ENCODE results near the gene CACHD1.

DNA sequence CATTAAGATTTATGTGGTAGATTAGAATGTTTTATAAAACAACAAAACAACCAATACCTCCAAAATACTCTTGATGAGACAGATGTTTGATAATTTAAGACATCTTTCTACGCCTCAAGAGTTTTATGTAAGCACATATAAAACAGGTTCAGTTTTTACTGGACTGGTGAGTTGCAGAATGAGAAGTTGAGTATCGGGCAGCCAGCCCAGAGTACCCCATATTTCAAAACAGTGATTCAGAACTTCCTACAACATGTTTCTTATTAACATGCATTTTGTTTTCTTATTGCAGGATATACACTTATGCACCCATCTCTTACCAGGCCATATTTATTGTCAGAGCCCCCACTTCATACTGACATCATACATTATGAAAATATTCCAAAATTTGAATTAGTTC is 183.5 kb downstream of the CACHD1 start:
- no peak for TF ChIP-seq TCF12 (IDR thresholded peaks at IDR 0.05)
- TF ChIP-seq FOXJ3 (CRISPR knock-in tag; IDR thresholded peaks at IDR 0.05) = no peak
- TF ChIP-seq CHD2 (IDR thresholded peaks at IDR 0.05; ENCODE audit: low read length, partially characterized antibody) = no peak
